Uterus (tissue), 2 donors: ENCODE results near the gene IL10.

ENCODE experiments used
- POLR2A ChIP-seq, 2 donors: fragments of 450-650 bp; IDR thresholded peaks; one replicate each; pipeline ENCODE4 v1.6.1; 2016; ENCODE audit warnings: antibody characterized with exemption in 2 of 2, mild to moderate bottlenecking in 1 of 2, moderate library complexity in 1 of 2
- TF ChIP-seq, protein P1 (sequence below), 4 experiments: fragments of 200-600 bp in 2 of 4; fragments of 450-650 bp in 2 of 4; sonication (generic) in 2 of 4; IDR thresholded peaks; one replicate each; pipeline ENCODE4 v1.5.1; 2016 to 2019; ENCODE audit warnings: antibody characterized with exemption in 4 of 4, mild to moderate bottlenecking in 2 of 4, moderate library complexity in 1 of 4

DNA sequence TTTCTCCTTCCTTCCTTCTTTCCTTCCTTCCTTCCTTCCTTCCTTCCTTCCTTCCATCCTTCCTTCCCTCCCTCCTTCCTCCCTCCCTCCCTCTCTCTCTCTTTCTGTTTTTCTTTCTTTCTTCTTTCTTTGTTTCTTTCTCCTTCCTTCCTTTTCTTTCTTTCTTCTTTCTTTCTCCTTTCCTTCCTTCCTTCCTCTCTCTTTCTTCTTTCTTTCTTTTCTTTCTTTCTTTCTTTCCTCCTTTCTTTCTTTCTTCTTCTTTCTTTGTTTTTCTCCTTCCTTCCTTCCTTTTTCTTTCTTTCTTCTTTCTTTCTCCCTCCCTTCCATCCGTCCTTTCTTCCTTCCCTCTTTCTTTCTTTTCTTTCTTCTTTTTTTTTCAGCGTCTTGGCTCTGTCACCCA lies 19.8 kb downstream of the IL10 start:
- TF ChIP-seq, protein P1, sequence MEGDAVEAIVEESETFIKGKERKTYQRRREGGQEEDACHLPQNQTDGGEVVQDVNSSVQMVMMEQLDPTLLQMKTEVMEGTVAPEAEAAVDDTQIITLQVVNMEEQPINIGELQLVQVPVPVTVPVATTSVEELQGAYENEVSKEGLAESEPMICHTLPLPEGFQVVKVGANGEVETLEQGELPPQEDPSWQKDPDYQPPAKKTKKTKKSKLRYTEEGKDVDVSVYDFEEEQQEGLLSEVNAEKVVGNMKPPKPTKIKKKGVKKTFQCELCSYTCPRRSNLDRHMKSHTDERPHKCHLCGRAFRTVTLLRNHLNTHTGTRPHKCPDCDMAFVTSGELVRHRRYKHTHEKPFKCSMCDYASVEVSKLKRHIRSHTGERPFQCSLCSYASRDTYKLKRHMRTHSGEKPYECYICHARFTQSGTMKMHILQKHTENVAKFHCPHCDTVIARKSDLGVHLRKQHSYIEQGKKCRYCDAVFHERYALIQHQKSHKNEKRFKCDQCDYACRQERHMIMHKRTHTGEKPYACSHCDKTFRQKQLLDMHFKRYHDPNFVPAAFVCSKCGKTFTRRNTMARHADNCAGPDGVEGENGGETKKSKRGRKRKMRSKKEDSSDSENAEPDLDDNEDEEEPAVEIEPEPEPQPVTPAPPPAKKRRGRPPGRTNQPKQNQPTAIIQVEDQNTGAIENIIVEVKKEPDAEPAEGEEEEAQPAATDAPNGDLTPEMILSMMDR (IDR thresholded peaks at IDR 0.05), result no peak
- TF ChIP-seq POLR2A (IDR thresholded peaks at IDR 0.05), result no peak
